Neural cell (in vitro differentiated cells): ENCODE results near the gene RPRD1B. TPM values are rescaled to one million over a fixed set of nuclear protein-coding genes. Genes with fewer than 3 reads are reported as not detected.

ENCODE experiments used
- H2AFZ ChIP-seq: fragments of 200-600, 300-800 bp; sonication (generic), shearing (Covaris generic); 2 replicates; pipeline ENCODE4 v1.6.0; 2014; ENCODE audit warnings: low read depth, mild to moderate bottlenecking, antibody characterized with exemption, low read length, moderate library complexity
- H3F3A ChIP-seq: fragments of 200-600 bp; shearing (Covaris generic); 2 replicates; pipeline ENCODE4 v1.6.1; 2016; ENCODE audit warnings: mild to moderate bottlenecking, moderate library complexity, mixed read lengths, antibody characterized with exemption, low read length; ENCODE audit not compliant: insufficient read depth, poor library complexity, severe bottlenecking
- H3K27ac ChIP-seq: fragments of 200-600, 300-800 bp; sonication (generic), shearing (Covaris generic); 2 replicates; pipeline ENCODE4 v1.5.1; 2014; ENCODE audit warnings: mild to moderate bottlenecking, low read length, moderate library complexity
- H3K27me3 ChIP-seq: fragments of 300-800, 200-600 bp; sonication (generic), shearing (Covaris generic); 2 replicates; pipeline ENCODE4 v1.6.0; 2014; ENCODE audit warnings: mild to moderate bottlenecking, low read depth, low read length, moderate library complexity; ENCODE audit not compliant: insufficient read depth
- H3K36me3 ChIP-seq: fragments of 300-800, 200-600 bp; sonication (generic), shearing (Covaris generic); 2 replicates; pipeline ENCODE4 v1.5.1; 2014; ENCODE audit warnings: mild to moderate bottlenecking, antibody characterized with exemption, low read length, moderate library complexity; ENCODE audit not compliant: insufficient read depth
- H3K4me2 ChIP-seq: fragments of 300-800, 200-600 bp; sonication (generic), shearing (Covaris generic); 2 replicates; pipeline ENCODE4 v1.6.0; 2014; ENCODE audit warnings: mild to moderate bottlenecking, low read length
- H3K4me3 ChIP-seq: fragments of 300-800, 200-600 bp; sonication (generic), shearing (Covaris generic); 2 replicates; pipeline ENCODE4 v1.5.1; 2014; ENCODE audit warnings: mild to moderate bottlenecking, low read length, moderate library complexity
- H3K79me2 ChIP-seq: fragments of 200-600 bp; shearing (Covaris generic); replicated peaks from 2 replicates; pipeline ENCODE4 v1.6.0; 2014; ENCODE audit warnings: mild to moderate bottlenecking, low read length, moderate library complexity; ENCODE audit not compliant: insufficient read depth
- H3K9ac ChIP-seq: fragments of 300-800, 200-600 bp; sonication (generic), shearing (Covaris generic); 2 replicates; pipeline ENCODE4 v1.6.1; 2016; ENCODE audit warnings: mild to moderate bottlenecking, low read length, mixed read lengths
- H3K9me2 ChIP-seq: fragments of 200-600 bp; shearing (Covaris generic); 2 replicates; pipeline ENCODE4 v1.6.1; 2016; ENCODE audit warnings: mild to moderate bottlenecking, low read length, mixed read lengths; ENCODE audit not compliant: insufficient read depth
- H3K9me3 ChIP-seq: fragments of 200-600, 300-800 bp; sonication (generic), shearing (Covaris generic); 2 replicates; pipeline ENCODE4 v1.6.1; 2016; ENCODE audit warnings: mild to moderate bottlenecking, mixed run types, low read length, moderate library complexity, mixed read lengths
- H4K20me1 ChIP-seq: fragments of 200-600 bp; shearing (Covaris generic); 2 replicates; pipeline ENCODE4 v1.6.1; 2016; ENCODE audit warnings: mild to moderate bottlenecking, mixed run types; ENCODE audit not compliant: insufficient read depth
- CTCF ChIP-seq: fragments of 450-650 bp; IDR thresholded peaks from 2 replicates; pipeline ENCODE4 v1.5.1; 2014; ENCODE audit warnings: antibody characterized with exemption, mild to moderate bottlenecking, moderate library complexity; ENCODE audit not compliant: poor library complexity, severe bottlenecking
- EP300 ChIP-seq: fragments of 450-650 bp; conservative IDR thresholded peaks from 2 replicates; pipeline ENCODE4 v1.6.1; 2014; ENCODE audit warnings: antibody characterized with exemption, mild to moderate bottlenecking, moderate library complexity; ENCODE audit not compliant: poor library complexity, severe bottlenecking
- EZH2 ChIP-seq: fragments of 200-600, 300-800 bp; shearing (Covaris generic), sonication (generic); IDR thresholded peaks from 2 replicates; pipeline ENCODE4 v1.6.1; 2014; ENCODE audit warnings: antibody characterized with exemption, low read length, borderline replicate concordance, mild to moderate bottlenecking; ENCODE audit not compliant: insufficient read depth, poor library complexity, severe bottlenecking
- MXI1 ChIP-seq: fragments of 450-650 bp; conservative IDR thresholded peaks from 2 replicates; pipeline ENCODE4 v1.6.1; 2014; ENCODE audit warnings: antibody characterized with exemption, mild to moderate bottlenecking; ENCODE audit not compliant: poor library complexity, severe bottlenecking
- POLR2AphosphoS5 ChIP-seq: IDR thresholded peaks from 2 replicates; pipeline ENCODE4 v1.6.1; 2012
- RAD21 ChIP-seq: fragments of 450-650 bp; conservative IDR thresholded peaks from 2 replicates; pipeline ENCODE4 v1.6.1; 2014; ENCODE audit warnings: antibody characterized with exemption, mild to moderate bottlenecking, moderate library complexity
- REST ChIP-seq: IDR thresholded peaks from 2 replicates; pipeline ENCODE4 v1.6.1; 2012; ENCODE audit warnings: borderline replicate concordance
- SMC3 ChIP-seq: fragments of 450-650 bp; conservative IDR thresholded peaks from 2 replicates; pipeline ENCODE4 v1.6.1; 2014; ENCODE audit warnings: antibody characterized with exemption, mild to moderate bottlenecking, moderate library complexity; ENCODE audit not compliant: poor library complexity
- TAF1 ChIP-seq: IDR thresholded peaks from 2 replicates; pipeline ENCODE4 v1.6.1; 2012; ENCODE audit warnings: low read depth
- polyA plus RNA-seq: library from polyadenylated mRNA; depleted of rRNA; stranded (reverse); fragments of >200 nt; gene quantifications from 2 replicates; pipeline ENCODE4 v1.2.3, GENCODE V29; 2014

Gene RPRD1B
- polyA plus RNA-seq, 1 donor from 2014 or later: 23.4 TPM

- TF ChIP-seq TAF1: no peak
- no peak for TF ChIP-seq SMC3
- no peak for TF ChIP-seq MXI1
- no peak for TF ChIP-seq EP300
- no peak for TF ChIP-seq RAD21
- no peak for TF ChIP-seq EZH2
- no peak for TF ChIP-seq REST
- no peak for TF ChIP-seq CTCF
- TF ChIP-seq POLR2AphosphoS5: no peak
- Histone ChIP-seq H3K9ac (peak overlapping the region; percentile 13), H2AFZ (no peak overlapping the region), H3K36me3 (no peaks in the 10 kb centered on the region), H3K4me3 (no peak overlapping the region), H3K4me2 (no peak overlapping the region), H3K9me3 (no peaks in the 10 kb centered on the region), H4K20me1 (no peaks in the 10 kb centered on the region), H3K27ac (peak overlapping the region; percentile 48), H3K9me2 (no peaks in the 10 kb centered on the region), H3F3A (no peaks in the 10 kb centered on the region), H3K27me3 (no peaks in the 10 kb centered on the region), H3K79me2 (no peaks in the 10 kb centered on the region)
Observed at GRCh38 chr20:37991157-37991866, 42.2 kb upstream of the RPRD1B start.

- Histone ChIP-seq H3K9me2 (no peaks in the 10 kb centered on the region), H2AFZ (no peak overlapping the region), H4K20me1 (no peaks in the 10 kb centered on the region), H3K36me3 (no peaks in the 10 kb centered on the region), H3K9me3 (no peaks in the 10 kb centered on the region), H3K4me3 (no peak overlapping the region), H3K79me2 (no peaks in the 10 kb centered on the region), H3K27ac (peak overlapping the region; percentile 48), H3K27me3 (no peaks in the 10 kb centered on the region), H3F3A (no peaks in the 10 kb centered on the region), H3K4me2 (no peak overlapping the region), H3K9ac (peak overlapping the region; percentile 13)
- TF ChIP-seq REST: no peak
- no peak for TF ChIP-seq EP300
- no peak for TF ChIP-seq POLR2AphosphoS5
- TF ChIP-seq EZH2: no peak
- no peak for TF ChIP-seq TAF1
- TF ChIP-seq RAD21: no peak
- TF ChIP-seq MXI1: no peak
- no peak for TF ChIP-seq SMC3
- no peak for TF ChIP-seq CTCF
Observed at GRCh38 chr20:37991908-37992307, 41.6 kb upstream of the RPRD1B start.
